HEK293 (cell line): ENCODE results near the gene FKRP.

Source experiments
- KLF9 ChIP-seq: fragments of 450-650 bp; formaldehyde crosslinking; IDR thresholded peaks from 2 replicates; pipeline ENCODE4 v1.5.1; 2016; ENCODE audit warnings: missing biosample characterization, missing genetic modification characterization, low read depth
- TCF7L2 ChIP-seq: IDR thresholded peaks from 2 replicates; pipeline ENCODE4 v1.6.1; 2011; ENCODE audit warnings: low read depth, mild to moderate bottlenecking, inconsistent platforms, low read length, moderate library complexity, borderline replicate concordance
- ZBTB17 ChIP-seq: fragments of 450-650 bp; formaldehyde crosslinking; IDR thresholded peaks from 2 replicates; pipeline ENCODE4 v1.5.1; 2016; ENCODE audit warnings: missing biosample characterization, missing genetic modification characterization
- ZNF239 ChIP-seq: fragments of 450-650 bp; formaldehyde crosslinking; IDR thresholded peaks from 2 replicates; pipeline ENCODE4 v1.5.1; 2016; ENCODE audit warnings: missing biosample characterization, missing genetic modification characterization
- ZNF610 ChIP-seq: fragments of 450-650 bp; formaldehyde crosslinking; IDR thresholded peaks from 2 replicates; pipeline ENCODE4 v1.5.1; 2016; ENCODE audit warnings: missing biosample characterization, missing genetic modification characterization, borderline replicate concordance
- ZNF670 ChIP-seq: fragments of 450-650 bp; formaldehyde crosslinking; IDR thresholded peaks from 2 replicates; pipeline ENCODE4 v1.5.1; 2016; ENCODE audit warnings: missing biosample characterization, missing genetic modification characterization, low read depth

DNA sequence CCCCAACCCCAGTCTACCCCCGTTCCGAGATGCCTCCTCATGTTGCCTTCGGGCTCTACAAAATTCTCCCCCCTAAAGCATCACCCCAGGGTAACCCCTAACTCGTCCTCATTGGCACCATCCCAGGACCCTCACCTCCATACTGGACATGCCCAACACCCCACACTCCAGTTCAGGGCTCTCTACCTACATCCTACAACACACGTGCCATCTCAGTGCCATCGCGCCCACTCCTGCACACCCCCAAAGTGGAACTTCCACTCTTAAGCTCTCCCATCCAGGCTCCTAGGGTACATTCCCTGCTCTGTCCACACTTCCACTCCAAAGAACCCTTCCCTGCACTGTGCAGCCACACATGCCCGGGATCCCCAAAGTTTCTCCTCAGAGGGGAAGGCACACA, 827 bp upstream of the FKRP start:
- TF ChIP-seq TCF7L2, result no peak
- TF ChIP-seq KLF9 (tag by site-specific recombination), result no peak
- TF ChIP-seq ZNF610, result no peak
- no peak for TF ChIP-seq ZBTB17 (tag by site-specific recombination)
- TF ChIP-seq ZNF670, result no peak
- no peak for TF ChIP-seq ZNF239 (tag by site-specific recombination)
